ENCODE results near the gene DGKI. TPM values are rescaled to one million over a fixed set of nuclear protein-coding genes. Genes with fewer than 3 reads are reported as not detected.

DGKI gene
- total and polyA plus RNA-seq, 2 donors (not counting 1 experiment from before 2014, with no cell fraction given) = not detected

DNA sequence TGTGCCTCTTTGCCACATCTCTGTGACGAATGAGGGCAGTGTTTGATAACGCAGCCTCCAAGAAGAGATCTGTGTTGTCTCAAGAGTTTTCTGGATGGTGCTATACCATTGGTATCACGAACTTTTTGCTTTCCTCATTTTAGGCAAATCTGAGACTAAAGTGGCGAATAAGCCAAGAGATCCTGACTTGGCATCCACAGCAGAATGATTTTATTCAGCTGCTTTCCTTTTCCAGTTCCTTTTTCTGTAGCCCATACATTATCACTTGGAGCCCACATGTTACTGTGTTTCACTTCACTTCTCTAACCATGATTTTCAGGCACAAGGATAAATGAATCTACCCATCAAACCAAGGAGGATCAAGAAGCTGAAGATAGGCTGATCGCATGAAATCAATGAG lies 325.3 kb downstream of the DGKI start:
- H3K9me3 Mint-ChIP-seq (ENCODE audit: insufficient read depth) = no peaks in the 10 kb centered on the region

DNA sequence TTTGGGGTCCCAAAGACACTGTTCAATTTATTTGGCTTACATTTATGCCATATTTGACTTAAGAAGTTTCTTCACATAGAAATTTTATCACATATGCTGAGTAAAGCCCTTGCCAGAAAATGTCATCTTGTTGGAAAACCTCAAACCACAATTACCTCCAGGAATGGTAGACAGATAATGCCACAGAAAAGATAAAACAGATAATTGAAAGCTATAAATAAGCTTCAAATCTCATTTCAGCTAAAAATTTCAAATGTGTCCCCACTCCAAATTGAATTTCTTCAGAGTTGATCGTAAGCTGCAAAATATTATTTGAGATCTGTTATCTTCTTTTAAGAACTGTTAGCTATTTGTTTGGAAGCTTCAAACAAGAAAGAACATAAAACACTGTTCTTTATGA lies 326.8 kb downstream of the DGKI start:
- no CpG with 5 or more reads among the region's 1 CpG for WGBS (ENCODE audit: insufficient coverage)
- H3K4me3 Mint-ChIP-seq = no peak overlapping the region
- no peak overlapping the region for H3K4me3 ChIP-seq (ENCODE audit: control extremely low read depth in 1 of 5, extremely low read depth in 1 of 5, insufficient read depth in 1 of 5, low read depth in 2 of 5, low read length in 4 of 5)
- ATAC-seq (ENCODE audit: low read depth) (no peak), DNase-seq (no peak)
- CTCF ChIA-PET = no interaction called here
- H3K4me1 ChIP-seq (ENCODE audit: control insufficient read depth in 2 of 2, insufficient read depth in 2 of 2, low read length in 2 of 2) = no peaks in the 10 kb centered on the region
- no peak overlapping the region for H3K27ac ChIP-seq (ENCODE audit: low read length in 2 of 2)
- H2AFZ ChIP-seq (ENCODE audit: insufficient read depth, low read depth, low read length, poor library complexity, severe bottlenecking) = no peak overlapping the region
- no peaks in the 10 kb centered on the region for H3K79me2 ChIP-seq (ENCODE audit: control insufficient read depth, insufficient read depth, low read length)
- no peak overlapping the region for H3K4me2 ChIP-seq (replicated peaks; ENCODE audit: low read depth, low read length, poor library complexity, severe bottlenecking)
- no peak for TF ChIP-seq EZH2 (IDR thresholded peaks at IDR 0.05; ENCODE audit: borderline replicate concordance, insufficient read depth, low read depth, low read length, poor library complexity, severe bottlenecking)
- TF ChIP-seq, protein P1, sequence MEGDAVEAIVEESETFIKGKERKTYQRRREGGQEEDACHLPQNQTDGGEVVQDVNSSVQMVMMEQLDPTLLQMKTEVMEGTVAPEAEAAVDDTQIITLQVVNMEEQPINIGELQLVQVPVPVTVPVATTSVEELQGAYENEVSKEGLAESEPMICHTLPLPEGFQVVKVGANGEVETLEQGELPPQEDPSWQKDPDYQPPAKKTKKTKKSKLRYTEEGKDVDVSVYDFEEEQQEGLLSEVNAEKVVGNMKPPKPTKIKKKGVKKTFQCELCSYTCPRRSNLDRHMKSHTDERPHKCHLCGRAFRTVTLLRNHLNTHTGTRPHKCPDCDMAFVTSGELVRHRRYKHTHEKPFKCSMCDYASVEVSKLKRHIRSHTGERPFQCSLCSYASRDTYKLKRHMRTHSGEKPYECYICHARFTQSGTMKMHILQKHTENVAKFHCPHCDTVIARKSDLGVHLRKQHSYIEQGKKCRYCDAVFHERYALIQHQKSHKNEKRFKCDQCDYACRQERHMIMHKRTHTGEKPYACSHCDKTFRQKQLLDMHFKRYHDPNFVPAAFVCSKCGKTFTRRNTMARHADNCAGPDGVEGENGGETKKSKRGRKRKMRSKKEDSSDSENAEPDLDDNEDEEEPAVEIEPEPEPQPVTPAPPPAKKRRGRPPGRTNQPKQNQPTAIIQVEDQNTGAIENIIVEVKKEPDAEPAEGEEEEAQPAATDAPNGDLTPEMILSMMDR (IDR thresholded peaks at IDR 0.05) = no peak
- H3K9me3 Mint-ChIP-seq (ENCODE audit: insufficient read depth) = no peaks in the 10 kb centered on the region
- H4K20me1 ChIP-seq (ENCODE audit: control insufficient read depth, insufficient read depth, low read length, poor library complexity, severe bottlenecking) = no peaks in the 10 kb centered on the region
- no peaks in the 10 kb centered on the region for H3K4me1 Mint-ChIP-seq
- H3K27me3 ChIP-seq (replicated peaks in 1 of 4; ENCODE audit: control extremely low read depth in 1 of 4, control insufficient read depth in 3 of 4, insufficient read depth in 4 of 4, low read length in 3 of 4) = no peaks in the 10 kb centered on the region
- H3K9me3 ChIP-seq (ENCODE audit: control extremely low read depth in 1 of 3, control insufficient read depth in 2 of 3, insufficient read depth in 1 of 3, low read length in 2 of 3) = no peaks in the 10 kb centered on the region
- H3K9ac ChIP-seq (ENCODE audit: low read length) = no peak overlapping the region
- intact Hi-C loops (cut with micrococcal nuclease) = no loop called here
- POLR2A ChIA-PET = no interaction called here
- H3K27ac Mint-ChIP-seq = no peak overlapping the region
- H3K27me3 Mint-ChIP-seq = no peaks in the 10 kb centered on the region
- H3K36me3 ChIP-seq (replicated peaks in 1 of 2; ENCODE audit: control extremely low read depth in 1 of 2, control insufficient read depth in 1 of 2, extremely low read depth in 1 of 2, insufficient read depth in 2 of 2, low read length in 1 of 2) = no peaks in the 10 kb centered on the region

More for the DNA sequence above, 325.3 kb downstream of the DGKI start:
- H3K4me3 Mint-ChIP-seq = no peak overlapping the region
- TF ChIP-seq, protein P1 (IDR thresholded peaks at IDR 0.05) = no peak
- no peak for TF ChIP-seq EZH2 (IDR thresholded peaks at IDR 0.05; ENCODE audit: borderline replicate concordance, insufficient read depth, low read depth, low read length, poor library complexity, severe bottlenecking)
- Histone ChIP-seq H3K4me2 (replicated peaks; ENCODE audit: low read depth, low read length, poor library complexity, severe bottlenecking) (no peak overlapping the region), H3K9ac (ENCODE audit: low read length) (no peak overlapping the region), H3K4me3 (ENCODE audit: control extremely low read depth in 1 of 5, extremely low read depth in 1 of 5, insufficient read depth in 1 of 5, low read depth in 2 of 5, low read length in 4 of 5) (no peak overlapping the region), H2AFZ (ENCODE audit: insufficient read depth, low read depth, low read length, poor library complexity, severe bottlenecking) (no peak overlapping the region), H3K36me3 (replicated peaks in 1 of 2; ENCODE audit: control extremely low read depth in 1 of 2, control insufficient read depth in 1 of 2, extremely low read depth in 1 of 2, insufficient read depth in 2 of 2, low read length in 1 of 2) (no peaks in the 10 kb centered on the region), H3K9me3 (ENCODE audit: control extremely low read depth in 1 of 3, control insufficient read depth in 2 of 3, insufficient read depth in 1 of 3, low read length in 2 of 3) (no peaks in the 10 kb centered on the region), H3K4me1 (ENCODE audit: control insufficient read depth in 2 of 2, insufficient read depth in 2 of 2, low read length in 2 of 2) (no peaks in the 10 kb centered on the region), H3K27ac (ENCODE audit: low read length in 2 of 2) (no peak overlapping the region), H3K27me3 (replicated peaks in 1 of 4; ENCODE audit: control extremely low read depth in 1 of 4, control insufficient read depth in 3 of 4, insufficient read depth in 4 of 4, low read length in 3 of 4) (no peaks in the 10 kb centered on the region), H3K79me2 (ENCODE audit: control insufficient read depth, insufficient read depth, low read length) (no peaks in the 10 kb centered on the region), H4K20me1 (ENCODE audit: control insufficient read depth, insufficient read depth, low read length, poor library complexity, severe bottlenecking) (no peaks in the 10 kb centered on the region)
- H3K27me3 Mint-ChIP-seq = no peaks in the 10 kb centered on the region
- ATAC-seq (ENCODE audit: low read depth) = no peak
- CTCF ChIA-PET = no interaction called here
- 84% methylated on average over 5 of the region's 5 CpGs for WGBS (ENCODE audit: insufficient coverage)
- POLR2A ChIA-PET = no interaction called here
- no peak overlapping the region for H3K27ac Mint-ChIP-seq
- DNase-seq = no peak
- no peaks in the 10 kb centered on the region for H3K4me1 Mint-ChIP-seq
- intact Hi-C loops (cut with micrococcal nuclease) = no loop called here

Data from B cell (primary cell).